SKM-1 treated with dmso at 0.1 percent for 144 hours (cell line): ENCODE results near the gene HSPE1.
A peak's percentile ranks its signal among the peaks of the same experiment; 100 is the strongest.
"Not testable (repeated sequence)": the region's sequence is repeated elsewhere in the genome, so short reads cannot be mapped to it uniquely, and the experiment has no call there.

Source experiments
- DNase-seq: peaks from one replicate; lab custom pipeline; 2025; ENCODE audit not compliant: unreplicated experiment; lab: John Stamatoyannopoulos, UW

The HSPE1 gene

GRCh38 chr2:197498235-197498936 lies 1.8 kb upstream of the HSPE1 start:
- DNase-seq, result no peak

- peak; percentile 49 for DNase-seq
These were observed 1.1 kb upstream of the HSPE1 start for GRCh38 chr2:197498937-197499593.

GRCh38 chr2:197500503-197501131 lies 438 bp downstream of the HSPE1 start:
- DNase-seq, result no peak

- no peak for DNase-seq
These were observed 2.0 kb downstream of the HSPE1 start for GRCh38 chr2:197502201-197502600.

- DNase-seq, result no peak
These were observed 2.5 kb downstream of the HSPE1 start for GRCh38 chr2:197502685-197503084.

- no peak for DNase-seq
These were observed 3.8 kb downstream of the HSPE1 start for GRCh38 chr2:197504000-197504399.

GRCh38 chr2:197504512-197504911 lies 4.3 kb downstream of the HSPE1 start:
- no peak for DNase-seq

- no peak for DNase-seq
These were observed 6.5 kb downstream of the HSPE1 start for GRCh38 chr2:197506658-197507057.

- no peak for DNase-seq
These were observed 13.7 kb downstream of the HSPE1 start for GRCh38 chr2:197513915-197514314.

GRCh38 chr2:197514754-197515153 lies 14.6 kb downstream of the HSPE1 start:
- no peak for DNase-seq

GRCh38 chr2:197515315-197515738 lies 15.1 kb downstream of the HSPE1 start:
- DNase-seq, result peak; percentile 25

- DNase-seq, result peak; percentile 96
These were observed 15.7 kb downstream of the HSPE1 start, which contains the start of gene MOB4 for GRCh38 chr2:197515739-197516392. Gene MOB4 (plus strand): TSS chr2:197516066. CDS start chr2:197516087, 21 bp downstream.

GRCh38 chr2:197516393-197516761 lies 16.2 kb downstream of the HSPE1 start:
- DNase-seq, result no peak

GRCh38 chr2:197517150-197517549 lies 17.0 kb downstream of the HSPE1 start:
- no peak for DNase-seq

- DNase-seq, result no peak
These were observed 38.2 kb downstream of the HSPE1 start for GRCh38 chr2:197538412-197538811.

- no peak for DNase-seq
These were observed 39.6 kb downstream of the HSPE1 start for GRCh38 chr2:197539734-197540133.

- DNase-seq, result no peak
These were observed 43.0 kb downstream of the HSPE1 start for GRCh38 chr2:197543206-197543605.

- no peak for DNase-seq
These were observed 47.2 kb downstream of the HSPE1 start for GRCh38 chr2:197547163-197547900.

GRCh38 chr2:197548582-197548981 lies 48.4 kb downstream of the HSPE1 start:
- DNase-seq, result no peak

GRCh38 chr2:197551260-197551659 lies 51.1 kb downstream of the HSPE1 start:
- not testable (repeated sequence) for DNase-seq
